Right lobe of liver (tissue), 4 donors: ENCODE results near the gene NWD2.

ENCODE experiments used
- CTCF ChIP-seq, 4 donors: fragments of 200-600 bp in 3 of 4; fragments of 450-650 bp in 1 of 4; IDR thresholded peaks; one replicate each; pipeline versions ENCODE4 v1.5.1 to v1.8.0; 2016 to 2022; ENCODE audit warnings: antibody characterized with exemption in 4 of 4, mild to moderate bottlenecking in 2 of 4
- POLR2A ChIP-seq: fragments of 450-650 bp; IDR thresholded peaks from one replicate; pipeline ENCODE4 v1.6.1; 2017; ENCODE audit warnings: antibody characterized with exemption, mild to moderate bottlenecking
- donor health status: DM: no; HTN: no; CAD: no.
- donor health status: DM: no; HTN: no; CAD: no.
- donor health status: DM: no; HTN: yes; CAD: no.

- no peak for TF ChIP-seq POLR2A
- no peak for TF ChIP-seq CTCF (IDR thresholded peaks at IDR 0.05)
Observed at GRCh38 chr4:37473807-37474206, 229.3 kb downstream of the NWD2 start.
